ENCODE results near the gene WNT3.

GRCh38 chr17:46788300-46788699 is 30.2 kb downstream of the WNT3 start:
- TF ChIP-seq FOS (IDR thresholded peaks at IDR 0.05; ENCODE audit: borderline replicate concordance, insufficient read depth, low read length), result no peak
- TF ChIP-seq CTCF (IDR thresholded peaks at IDR 0.05; ENCODE audit: extremely low read depth in 1 of 2, insufficient read depth in 1 of 2, low read depth in 1 of 2, low read length in 2 of 2), result no peak
- no peak for TF ChIP-seq JUN (IDR thresholded peaks at IDR 0.05; ENCODE audit: borderline replicate concordance, insufficient read depth, insufficient read length, low read depth)
- TF ChIP-seq MAX (IDR thresholded peaks at IDR 0.05; ENCODE audit: insufficient read depth, insufficient read length), result no peak

All from endothelial cell of umbilical vein (primary cell).